HepG2 (cell line): Measurements from ENCODE around the gene EIF4EBP3. TPM values are rescaled to one million over a fixed set of nuclear protein-coding genes. Genes with fewer than 3 reads are reported as not detected.

Experiments used
- FIP1L1 ChIP-seq: fragments of 200-400 bp; formaldehyde crosslinking; IDR thresholded peaks from 2 replicates; pipeline ENCODE4 v1.6.1; 2018; ENCODE audit warnings: low read depth, mild to moderate bottlenecking, low read length, moderate library complexity, borderline replicate concordance; ENCODE audit not compliant: insufficient read depth
- NFYC ChIP-seq: IDR thresholded peaks from 2 replicates; pipeline ENCODE4 v1.6.1; 2016; ENCODE audit warnings: missing genetic modification reagents, missing compliant biosample characterization
- NR3C1 ChIP-seq: sonication (generic); formaldehyde crosslinking; IDR thresholded peaks from 2 replicates; pipeline ENCODE4 v1.4.0; 2020; ENCODE audit warnings: missing genetic modification reagents
- PHF5A ChIP-seq: IDR thresholded peaks from one replicate; pipeline ENCODE4 v1.6.1; 2018; ENCODE audit warnings: low read depth, missing genetic modification reagents; ENCODE audit not compliant: unreplicated experiment
- SALL2 ChIP-seq: sonication (generic); formaldehyde crosslinking; IDR thresholded peaks from 2 replicates; pipeline ENCODE4 v1.8.1; 2023; ENCODE audit warnings: mild to moderate bottlenecking, missing genetic modification reagents, inconsistent platforms
- SP4 ChIP-seq: sonication (generic); formaldehyde crosslinking; IDR thresholded peaks from 2 replicates; pipeline ENCODE4 v1.8.1; 2023; ENCODE audit warnings: mild to moderate bottlenecking, missing genetic modification reagents
- ZBTB1 ChIP-seq: sonication (generic); formaldehyde crosslinking; IDR thresholded peaks from 2 replicates; pipeline ENCODE4 v1.4.0; 2020; ENCODE audit warnings: missing genetic modification reagents, borderline replicate concordance
- ZHX2 ChIP-seq, 2 experiments: sonication (generic) in 1 of 2; formaldehyde crosslinking in 1 of 2; IDR thresholded peaks; 2 replicates each; pipeline versions ENCODE4 v1.6.1 to v1.9.0; 2014 to 2022; ENCODE audit warnings: antibody characterized with exemption in 1 of 2, borderline replicate concordance in 1 of 2, inconsistent platforms in 1 of 2, low read depth in 1 of 2, missing genetic modification reagents in 1 of 2
- ZNF138 ChIP-seq: sonication (generic); formaldehyde crosslinking; IDR thresholded peaks from 2 replicates; pipeline ENCODE4 v1.5.0; 2020; ENCODE audit warnings: mild to moderate bottlenecking, low read depth, missing genetic modification reagents
- ZNF503 ChIP-seq: sonication (generic); formaldehyde crosslinking; IDR thresholded peaks from 2 replicates; pipeline ENCODE4 v1.4.0; 2020; ENCODE audit warnings: missing genetic modification reagents
- ZNF546 ChIP-seq: sonication (generic); formaldehyde crosslinking; conservative IDR thresholded peaks from 2 replicates; pipeline ENCODE4 v1.8.1; 2023; ENCODE audit warnings: mild to moderate bottlenecking, missing genetic modification reagents
- ZNF629 ChIP-seq: sonication (generic); formaldehyde crosslinking; conservative IDR thresholded peaks from 2 replicates; pipeline ENCODE4 v1.5.0; 2020; ENCODE audit warnings: missing genetic modification reagents
- polyA plus RNA-seq, 8 experiments: library from polyadenylated mRNA; depleted of rRNA in 3 of 8; stranded (reverse) in 7 of 8; unstranded in 1 of 8; fragments of >200 nt; fragmentation: Illumina TruSeq in 4 of 8; extraction: Trizol in 4 of 8; gene quantifications; 2 replicates each; pipeline versions ENCODE4 v1.2.1 to v1.2.3, GENCODE V29; 2011 to 2016; ENCODE audit warnings: low read depth in 4 of 8, missing spikeins in 1 of 8, mixed read lengths in 1 of 8; ENCODE audit not compliant: insufficient read depth in 1 of 8
- total RNA-seq, 5 experiments: library from RNA; depleted of rRNA; stranded (reverse); fragments of >200 nt; fragmentation: Illumina TruSeq; extraction: Trizol; gene quantifications; 2 replicates each; pipeline ENCODE4 v1.2.3, GENCODE V29; 2016; ENCODE audit warnings: low read depth in 1 of 5
- TF ChIP-seq, protein P1 (sequence below): sonication (generic); formaldehyde crosslinking; IDR thresholded peaks from 2 replicates; pipeline ENCODE4 v1.8.1; 2023; ENCODE audit warnings: missing genetic modification reagents, inconsistent platforms, borderline replicate concordance
- TF ChIP-seq, protein P2 (sequence below): sonication (generic); formaldehyde crosslinking; IDR thresholded peaks from 2 replicates; pipeline ENCODE4 v1.9.0; 2021; ENCODE audit warnings: missing genetic modification reagents, mild to moderate bottlenecking, borderline replicate concordance
- TF ChIP-seq, protein P3 (sequence below): sonication (generic); formaldehyde crosslinking; IDR thresholded peaks from 2 replicates; pipeline ENCODE4 v1.4.0; 2020; ENCODE audit warnings: missing genetic modification reagents, mild to moderate bottlenecking, borderline replicate concordance

Gene EIF4EBP3
- total and polyA plus RNA-seq, 2 of the 13 experiments (the other 11 are each of a cell fraction or from before 2014, with no cell fraction given), result 0.61 to 1.7 TPM

GRCh38 chr5:140547508-140548299, at the start of gene EIF4EBP3 (continued):
- TF ChIP-seq ZHX2 (IDR thresholded peaks at IDR 0.05; ENCODE audit: low read depth) (no peak), ZHX2 (CRISPR knock-in tag; IDR thresholded peaks at IDR 0.05; ENCODE audit: borderline replicate concordance) (0 out of 2 replicates have a peak, but pooled peaks have one; percentile 66), FIP1L1 (no peak), SP4 (peak; percentile 98), PHF5A (no peak), ZNF138 (CRISPR knock-in tag) (no peak), ZNF629 (peak; percentile 44), NR3C1 (CRISPR knock-in tag) (no peak), ZNF503 (CRISPR knock-in tag) (peak; percentile 71), SALL2 (CRISPR knock-in tag) (peak; percentile 11; the same call in 1 of the 2 replicates), ZNF546 (CRISPR knock-in tag) (no peak), NFYC (CRISPR knock-in tag) (peak; percentile 29; the same call in 1 of the 2 replicates), ZBTB1 (no peak)
- TF ChIP-seq, protein P1, sequence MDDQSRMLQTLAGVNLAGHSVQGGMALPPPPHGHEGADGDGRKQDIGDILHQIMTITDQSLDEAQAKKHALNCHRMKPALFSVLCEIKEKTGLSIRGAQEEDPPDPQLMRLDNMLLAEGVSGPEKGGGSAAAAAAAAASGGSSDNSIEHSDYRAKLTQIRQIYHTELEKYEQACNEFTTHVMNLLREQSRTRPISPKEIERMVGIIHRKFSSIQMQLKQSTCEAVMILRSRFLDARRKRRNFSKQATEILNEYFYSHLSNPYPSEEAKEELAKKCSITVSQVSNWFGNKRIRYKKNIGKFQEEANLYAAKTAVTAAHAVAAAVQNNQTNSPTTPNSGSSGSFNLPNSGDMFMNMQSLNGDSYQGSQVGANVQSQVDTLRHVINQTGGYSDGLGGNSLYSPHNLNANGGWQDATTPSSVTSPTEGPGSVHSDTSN (CRISPR knock-in tag), result peak; percentile 51; the same call in 1 of the 2 replicates
- TF ChIP-seq, protein P2, sequence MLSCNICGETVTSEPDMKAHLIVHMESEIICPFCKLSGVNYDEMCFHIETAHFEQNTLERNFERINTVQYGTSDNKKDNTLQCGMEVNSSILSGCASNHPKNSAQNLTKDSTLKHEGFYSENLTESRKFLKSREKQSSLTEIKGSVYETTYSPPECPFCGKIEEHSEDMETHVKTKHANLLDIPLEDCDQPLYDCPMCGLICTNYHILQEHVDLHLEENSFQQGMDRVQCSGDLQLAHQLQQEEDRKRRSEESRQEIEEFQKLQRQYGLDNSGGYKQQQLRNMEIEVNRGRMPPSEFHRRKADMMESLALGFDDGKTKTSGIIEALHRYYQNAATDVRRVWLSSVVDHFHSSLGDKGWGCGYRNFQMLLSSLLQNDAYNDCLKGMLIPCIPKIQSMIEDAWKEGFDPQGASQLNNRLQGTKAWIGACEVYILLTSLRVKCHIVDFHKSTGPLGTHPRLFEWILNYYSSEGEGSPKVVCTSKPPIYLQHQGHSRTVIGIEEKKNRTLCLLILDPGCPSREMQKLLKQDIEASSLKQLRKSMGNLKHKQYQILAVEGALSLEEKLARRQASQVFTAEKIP (CRISPR knock-in tag), result no peak
- TF ChIP-seq, protein P3, sequence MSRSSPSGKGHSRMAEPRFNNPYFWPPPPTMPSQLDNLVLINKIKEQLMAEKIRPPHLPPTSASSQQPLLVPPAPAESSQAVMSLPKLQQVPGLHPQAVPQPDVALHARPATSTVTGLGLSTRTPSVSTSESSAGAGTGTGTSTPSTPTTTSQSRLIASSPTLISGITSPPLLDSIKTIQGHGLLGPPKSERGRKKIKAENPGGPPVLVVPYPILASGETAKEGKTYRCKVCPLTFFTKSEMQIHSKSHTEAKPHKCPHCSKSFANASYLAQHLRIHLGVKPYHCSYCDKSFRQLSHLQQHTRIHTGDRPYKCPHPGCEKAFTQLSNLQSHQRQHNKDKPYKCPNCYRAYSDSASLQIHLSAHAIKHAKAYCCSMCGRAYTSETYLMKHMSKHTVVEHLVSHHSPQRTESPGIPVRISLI, result no peak; the same call in 1 of the 2 replicates
